Caco-2 (cell line): ENCODE results near the gene BUD13. TPM values are rescaled to one million over a fixed set of nuclear protein-coding genes. Genes with fewer than 3 reads are reported as not detected.

Experiments
- BruUV-seq: library from RNA; stranded (reverse); fragments of 400-500 nt; replicated peaks from 2 replicates; lab custom pipeline; 2021; lab: Mats Ljungman, UMichigan
- CTCF ChIA-PET: fragments of 300-600 bp; sonication (Branson Sonifier 250); formaldehyde crosslinking; loops from one replicate; lab custom pipeline; 2022; ENCODE audit warnings: antibody characterized with exemption; lab: Charles Lee
- POLR2A ChIA-PET: fragments of 300-600 bp; sonication (Branson Sonifier 250); formaldehyde crosslinking; loops from one replicate; lab custom pipeline; 2022; ENCODE audit warnings: antibody characterized with exemption; lab: Charles Lee
- DNase-seq, 2 experiments: peaks; one replicate each; pipeline versions ENCODE4 v3.0.0 to v3.0.0-alpha.2; 2020 to 2022
- H3K27me3 ChIP-seq: replicated peaks from 2 replicates; pipeline ENCODE4 v1.6.0; 2011; ENCODE audit warnings: low read length; ENCODE audit not compliant: control insufficient read depth, insufficient read depth
- H3K36me3 ChIP-seq: 2 replicates; pipeline ENCODE4 v1.5.1; 2011; ENCODE audit warnings: low read length; ENCODE audit not compliant: control insufficient read depth, insufficient read depth
- H3K4me1 ChIP-seq: fragments of 250-450 bp; sonication (Bioruptor Pico); 2 replicates; pipeline ENCODE4 v1.5.1; 2020; ENCODE audit warnings: mild to moderate bottlenecking
- H3K4me3 ChIP-seq: 2 replicates; pipeline ENCODE4 v1.5.1; 2011; ENCODE audit warnings: low read depth, mild to moderate bottlenecking, control low read depth, low read length
- H3K9me3 ChIP-seq: fragments of 250-450 bp; sonication (Bioruptor Pico); 2 replicates; pipeline ENCODE4 v1.5.1; 2020; ENCODE audit warnings: mild to moderate bottlenecking, moderate library complexity
- H3K27ac Mint-ChIP-seq: one replicate; pipeline ENCODE4 v1.8.0; 2022; ENCODE audit warnings: mixed read lengths; ENCODE audit not compliant: unreplicated experiment
- H3K27me3 Mint-ChIP-seq: one replicate; pipeline ENCODE4 v1.8.0; 2022; ENCODE audit warnings: mixed read lengths; ENCODE audit not compliant: insufficient read depth, unreplicated experiment
- H3K36me3 Mint-ChIP-seq: one replicate; pipeline ENCODE4 v1.8.0; 2022; ENCODE audit warnings: mild to moderate bottlenecking, mixed read lengths; ENCODE audit not compliant: insufficient read depth, unreplicated experiment
- H3K4me1 Mint-ChIP-seq: one replicate; pipeline ENCODE4 v1.8.0; 2022; ENCODE audit warnings: low read depth, mixed read lengths; ENCODE audit not compliant: unreplicated experiment
- H3K4me3 Mint-ChIP-seq: one replicate; pipeline ENCODE4 v1.8.0; 2022; ENCODE audit warnings: mild to moderate bottlenecking, moderate library complexity, mixed read lengths; ENCODE audit not compliant: unreplicated experiment
- H3K9me3 Mint-ChIP-seq: one replicate; pipeline ENCODE4 v1.8.0; 2022; ENCODE audit warnings: mixed read lengths; ENCODE audit not compliant: unreplicated experiment
- intact Hi-C: fragments of 100-400 bp; cut with micrococcal nuclease; formaldehyde crosslinking; loops from one replicate; pipeline ENCODE4 v1.10.0; 2022; ENCODE audit not compliant: unreplicated experiment
- total RNA-seq: library from RNA; stranded (reverse); gene quantifications from 2 replicates; pipeline ENCODE4 v1.2.3, GENCODE V29; 2022
- TF ChIP-seq, protein P1 (sequence below), 2 experiments: fragments of 200-600 bp in 1 of 2; IDR thresholded peaks; 1 replicate in 1 of 2; 2 replicates in 1 of 2; pipeline versions ENCODE4 v1.5.1 to v1.8.0; 2011 to 2022; ENCODE audit warnings: antibody characterized with exemption in 1 of 2, control low read depth in 1 of 2, inconsistent platforms in 1 of 2, low read depth in 1 of 2, low read length in 1 of 2, mild to moderate bottlenecking in 1 of 2, moderate library complexity in 1 of 2; ENCODE audit not compliant: insufficient read depth in 1 of 2, severe bottlenecking in 1 of 2, unreplicated experiment in 1 of 2

BUD13 gene
- total RNA-seq, 1 experiment from 2014 or later, result 42.6 TPM

DNA sequence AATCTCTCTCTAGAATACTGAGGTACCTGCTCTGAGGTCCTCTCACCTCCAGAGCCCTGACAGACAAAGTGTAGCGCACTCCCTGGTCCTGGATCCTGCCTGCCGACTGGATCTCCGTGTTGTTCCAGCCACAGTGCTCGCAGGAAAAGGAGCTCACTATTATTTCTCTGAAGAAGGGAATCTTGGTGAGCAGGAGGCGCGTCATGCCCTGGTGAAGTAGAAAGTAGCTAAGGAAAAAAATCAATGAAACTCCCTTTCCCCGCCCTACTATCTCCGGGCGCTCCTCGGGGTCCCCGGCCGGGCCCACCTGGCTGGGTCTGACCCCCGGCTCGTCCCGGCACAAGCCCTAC lies 14.6 kb upstream of the BUD13 start:
- peaks cover 57% of the 10 kb centered on the region for H3K36me3 Mint-ChIP-seq
- Histone ChIP-seq H3K27me3 (no peaks in the 10 kb centered on the region), H3K4me3 (peak overlapping the region; percentile 80), H3K36me3 (peaks cover 15% of the 10 kb centered on the region), H3K4me1 (peaks cover 40% of the 10 kb centered on the region), H3K9me3 (no peaks in the 10 kb centered on the region)
- H3K27me3 Mint-ChIP-seq, result no peaks in the 10 kb centered on the region
- H3K4me3 Mint-ChIP-seq, result peak overlapping the region; percentile 80
- intact Hi-C loops, result loop anchor here (5.0 kb wide), 1 partner anchor 310 kb away; the partner anchor contains the start of gene SIK3
- H3K9me3 Mint-ChIP-seq, result no peaks in the 10 kb centered on the region
- H3K27ac Mint-ChIP-seq, result peak overlapping the region; percentile 94
- ChIA-PET CTCF (interaction anchor here (1.1 to 3.7 kb wide), 7 partner anchors 21 to 93 kb away, joined by 3 to 32 read pairs (median 6); partner anchors contain the start of genes APOA1 and APOC3), POLR2A (interaction anchor here (0.9 to 3.1 kb wide), 10 partner anchors 11 to 357 kb away, joined by 3 to 24 read pairs (median 4); partner anchors contain the start of genes APOA1, APOC3 and PAFAH1B2)
- peaks cover 37% of the 10 kb centered on the region for H3K4me1 Mint-ChIP-seq
- TF ChIP-seq, protein P1, sequence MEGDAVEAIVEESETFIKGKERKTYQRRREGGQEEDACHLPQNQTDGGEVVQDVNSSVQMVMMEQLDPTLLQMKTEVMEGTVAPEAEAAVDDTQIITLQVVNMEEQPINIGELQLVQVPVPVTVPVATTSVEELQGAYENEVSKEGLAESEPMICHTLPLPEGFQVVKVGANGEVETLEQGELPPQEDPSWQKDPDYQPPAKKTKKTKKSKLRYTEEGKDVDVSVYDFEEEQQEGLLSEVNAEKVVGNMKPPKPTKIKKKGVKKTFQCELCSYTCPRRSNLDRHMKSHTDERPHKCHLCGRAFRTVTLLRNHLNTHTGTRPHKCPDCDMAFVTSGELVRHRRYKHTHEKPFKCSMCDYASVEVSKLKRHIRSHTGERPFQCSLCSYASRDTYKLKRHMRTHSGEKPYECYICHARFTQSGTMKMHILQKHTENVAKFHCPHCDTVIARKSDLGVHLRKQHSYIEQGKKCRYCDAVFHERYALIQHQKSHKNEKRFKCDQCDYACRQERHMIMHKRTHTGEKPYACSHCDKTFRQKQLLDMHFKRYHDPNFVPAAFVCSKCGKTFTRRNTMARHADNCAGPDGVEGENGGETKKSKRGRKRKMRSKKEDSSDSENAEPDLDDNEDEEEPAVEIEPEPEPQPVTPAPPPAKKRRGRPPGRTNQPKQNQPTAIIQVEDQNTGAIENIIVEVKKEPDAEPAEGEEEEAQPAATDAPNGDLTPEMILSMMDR (IDR thresholded peaks at IDR 0.05; ENCODE audit: insufficient read depth in 1 of 2, low read depth in 1 of 2, low read length in 1 of 2, severe bottlenecking in 1 of 2, unreplicated experiment in 1 of 2), result no peak
- no peak for DNase-seq
- BruUV-seq, result no TSS peak

- intact Hi-C loops, result loop anchor here (5.0 kb wide), 1 partner anchor 310 kb away; the partner anchor contains the start of gene SIK3
- Mint-ChIP-seq H3K27me3 (no peaks in the 10 kb centered on the region), H3K36me3 (peaks cover 61% of the 10 kb centered on the region), H3K9me3 (no peaks in the 10 kb centered on the region), H3K4me3 (peak overlapping the region; percentile 80), H3K27ac (peak overlapping the region; percentile 94), H3K4me1 (peaks cover 34% of the 10 kb centered on the region)
- H3K36me3 ChIP-seq, result peaks cover 18% of the 10 kb centered on the region
- H3K4me1 ChIP-seq, result peaks cover 36% of the 10 kb centered on the region
- no peaks in the 10 kb centered on the region for H3K27me3 ChIP-seq
- ChIA-PET CTCF (interaction anchor here (1.2 to 3.7 kb wide), 5 partner anchors 27 to 319 kb away, joined by 3 to 32 read pairs (median 6); partner anchors contain the start of genes APOA1 and APOC3), POLR2A (interaction anchor here (0.9 to 3.1 kb wide), 6 partner anchors 10 to 242 kb away, joined by 3 to 24 read pairs (median 6); partner anchors contain the start of genes APOA1 and APOC3)
- TF ChIP-seq, protein P1 (IDR thresholded peaks at IDR 0.05; ENCODE audit: insufficient read depth in 1 of 2, low read depth in 1 of 2, low read length in 1 of 2, severe bottlenecking in 1 of 2, unreplicated experiment in 1 of 2), result no peak
- DNase-seq, result no peak
- H3K9me3 ChIP-seq, result no peaks in the 10 kb centered on the region
- BruUV-seq, result TSS peak; percentile 51
- H3K4me3 ChIP-seq, result peak overlapping the region; percentile 80
Measured at GRCh38 chr11:116786966-116787365, 14.2 kb upstream of the BUD13 start.

- POLR2A ChIA-PET, result interaction anchor here (1.2 to 3.1 kb wide), 4 partner anchors 10 to 50 kb away, joined by 3 to 24 read pairs (median 12); partner anchors contain the start of genes APOA1 and APOC3
- Histone ChIP-seq H3K9me3 (no peaks in the 10 kb centered on the region), H3K4me3 (no peak overlapping the region), H3K4me1 (peaks cover 29% of the 10 kb centered on the region), H3K36me3 (peaks cover 18% of the 10 kb centered on the region), H3K27me3 (no peaks in the 10 kb centered on the region)
- TF ChIP-seq, protein P1 (IDR thresholded peaks at IDR 0.05; ENCODE audit: insufficient read depth in 1 of 2, low read depth in 1 of 2, low read length in 1 of 2, severe bottlenecking in 1 of 2, unreplicated experiment in 1 of 2), result no peak
- no TSS peak for BruUV-seq
- intact Hi-C loops, result loop anchor here (5.0 kb wide), 1 partner anchor 311 kb away; the partner anchor contains the start of gene SIK3
- peaks cover 67% of the 10 kb centered on the region for H3K36me3 Mint-ChIP-seq
- no peak overlapping the region for H3K27ac Mint-ChIP-seq
- H3K4me3 Mint-ChIP-seq, result peak overlapping the region; percentile 80
- no peaks in the 10 kb centered on the region for H3K27me3 Mint-ChIP-seq
- no peak for DNase-seq
- peaks cover 34% of the 10 kb centered on the region for H3K4me1 Mint-ChIP-seq
- H3K9me3 Mint-ChIP-seq, result no peaks in the 10 kb centered on the region
- CTCF ChIA-PET, result interaction anchor here (1.3 to 3.7 kb wide), 3 partner anchors 43 to 320 kb away, joined by 4 to 32 read pairs (median 12); partner anchors contain the start of genes APOA1 and APOC3
Measured at GRCh38 chr11:116786326-116786725, 13.5 kb upstream of the BUD13 start.
